ENCODE results near the gene ITGB8. TPM values are rescaled to one million over a fixed set of nuclear protein-coding genes. Genes with fewer than 3 reads are reported as not detected.

The ITGB8 gene
- total RNA-seq, 1 experiment from 2014 or later, result 2.4 TPM

DNA sequence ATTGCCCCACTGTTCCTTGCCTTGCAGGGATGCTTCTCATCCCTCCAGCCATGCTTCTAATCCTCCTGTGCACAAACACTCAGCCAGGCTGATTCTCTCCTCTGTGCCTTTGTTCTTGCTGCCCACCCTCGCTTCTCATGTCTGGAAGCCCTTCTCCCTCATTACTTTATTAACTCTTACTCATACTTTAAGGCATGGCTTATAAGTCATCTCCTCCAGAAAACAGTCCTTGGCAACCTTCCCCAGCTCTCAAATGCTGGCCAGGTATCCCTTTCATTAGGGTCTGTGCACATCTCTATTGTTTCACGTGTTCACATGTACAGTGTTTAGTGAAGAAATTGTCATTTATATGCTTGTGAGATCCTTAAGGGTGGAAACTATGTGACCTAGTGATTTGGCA lies 62.9 kb downstream of the ITGB8 start:
- H3K4me1 ChIP-seq (ENCODE audit: control insufficient read depth in 1 of 2, insufficient read depth in 2 of 2, low read length in 2 of 2), result no peaks in the 10 kb centered on the region
- BruUV-seq (replicated peaks), result no TSS peak
- H3K4me2 ChIP-seq (ENCODE audit: low read length), result no peak overlapping the region
- H3K27ac ChIP-seq (ENCODE audit: low read depth, low read length), result no peak overlapping the region
- no peak for TF ChIP-seq ELF1 (IDR thresholded peaks at IDR 0.05; ENCODE audit: borderline replicate concordance, low read depth)
- no peak for TF ChIP-seq YY1 (IDR thresholded peaks at IDR 0.05; ENCODE audit: extremely low read depth, insufficient replicate concordance, low read depth, low read length)
- no peak for TF ChIP-seq SP1 (IDR thresholded peaks at IDR 0.05; ENCODE audit: low read depth)
- TF ChIP-seq RAD21 (IDR thresholded peaks at IDR 0.05; ENCODE audit: low read depth), result no peak
- TF ChIP-seq CBX3 (IDR thresholded peaks at IDR 0.05; ENCODE audit: low read depth), result no peak
- no peak for TF ChIP-seq EGR1 (IDR thresholded peaks at IDR 0.05; ENCODE audit: low read depth)
- no peak for TF ChIP-seq SRF (IDR thresholded peaks at IDR 0.05; ENCODE audit: low read depth)
- TF ChIP-seq EZH2 (IDR thresholded peaks at IDR 0.05), result no peak
- TF ChIP-seq EZH2phosphoT487 (IDR thresholded peaks at IDR 0.05; ENCODE audit: borderline replicate concordance), result no peak
- H3K79me2 ChIP-seq (ENCODE audit: insufficient read depth, low read length), result no peaks in the 10 kb centered on the region
- DNase-seq (ENCODE audit: low read depth, low spot score) (no peak), ATAC-seq (no peak)
- H3K9me2 ChIP-seq (ENCODE audit: insufficient read depth), result no peaks in the 10 kb centered on the region
- CTCF ChIA-PET, result interaction anchor here (1.2 kb wide), 1 partner anchor 9 kb away, joined by 3 read pairs; no protein-coding TSS in a partner anchor
- H3K9ac ChIP-seq (ENCODE audit: low read length), result no peak overlapping the region
- intact Hi-C loops (cut with micrococcal nuclease), result no loop called here
- H3K36me3 ChIP-seq (ENCODE audit: control insufficient read depth in 1 of 2, insufficient read depth in 2 of 2, low read length in 2 of 2), result no peaks in the 10 kb centered on the region
- H3K27me3 ChIP-seq (ENCODE audit: insufficient read depth, low read length), result no peaks in the 10 kb centered on the region
- POLR2A ChIA-PET, result no interaction called here
- H4K20me1 ChIP-seq (ENCODE audit: insufficient read depth), result no peaks in the 10 kb centered on the region
- no peak overlapping the region for H2AFZ ChIP-seq (ENCODE audit: low read depth, low read length, poor library complexity, severe bottlenecking)
- no peak overlapping the region for H3K4me3 ChIP-seq (replicated peaks in 1 of 2; ENCODE audit: low read depth in 1 of 2, low read length in 2 of 2)
- H3K9me3 ChIP-seq (ENCODE audit: control insufficient read depth in 1 of 2, insufficient read depth in 1 of 2, low read depth in 1 of 2, low read length in 2 of 2), result no peaks in the 10 kb centered on the region
- RAD21 ChIA-PET (ENCODE audit: low non-redundant PET in 1 of 2, low total read pairs in 2 of 2, uncharacterized antibody in 2 of 2, unreplicated experiment in 2 of 2), result no interaction called here

DNA sequence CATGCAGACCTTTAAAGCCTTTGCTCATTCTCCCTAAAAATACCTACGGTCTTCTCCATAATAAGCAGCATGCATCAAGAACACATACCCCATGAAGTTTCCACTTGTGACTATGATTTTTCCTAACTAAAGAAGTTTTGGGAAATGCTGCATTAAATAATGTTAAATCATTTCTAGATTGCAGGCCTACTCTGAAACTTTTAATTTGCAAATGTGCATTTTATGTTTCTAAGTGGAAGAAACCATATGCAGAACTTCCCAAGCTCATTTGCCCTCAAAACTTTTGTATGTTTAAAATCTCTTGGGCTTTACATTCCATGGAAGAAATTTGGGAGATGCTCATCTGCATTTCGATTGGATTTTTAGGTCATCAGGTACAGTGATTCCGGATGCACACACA lies 63.6 kb downstream of the ITGB8 start:
- H3K4me2 ChIP-seq (ENCODE audit: low read length), result no peak overlapping the region
- no peak for DNase-seq (ENCODE audit: low read depth, low spot score)
- H2AFZ ChIP-seq (ENCODE audit: low read depth, low read length, poor library complexity, severe bottlenecking), result no peak overlapping the region
- H3K36me3 ChIP-seq (ENCODE audit: control insufficient read depth in 1 of 2, insufficient read depth in 2 of 2, low read length in 2 of 2), result no peaks in the 10 kb centered on the region
- H3K9ac ChIP-seq (ENCODE audit: low read length), result no peak overlapping the region
- TF ChIP-seq EZH2 (IDR thresholded peaks at IDR 0.05), result no peak
- no peak for TF ChIP-seq JUND (IDR thresholded peaks at IDR 0.05)
- no peak for TF ChIP-seq ELF1 (IDR thresholded peaks at IDR 0.05; ENCODE audit: borderline replicate concordance, low read depth)
- TF ChIP-seq POLR2A (IDR thresholded peaks at IDR 0.05; ENCODE audit: borderline replicate concordance, extremely low read depth, insufficient read depth, insufficient read length), result no peak
- no peak for TF ChIP-seq ZNF274 (IDR thresholded peaks at IDR 0.05; ENCODE audit: low read depth, low read length)
- TF ChIP-seq, protein P1, sequence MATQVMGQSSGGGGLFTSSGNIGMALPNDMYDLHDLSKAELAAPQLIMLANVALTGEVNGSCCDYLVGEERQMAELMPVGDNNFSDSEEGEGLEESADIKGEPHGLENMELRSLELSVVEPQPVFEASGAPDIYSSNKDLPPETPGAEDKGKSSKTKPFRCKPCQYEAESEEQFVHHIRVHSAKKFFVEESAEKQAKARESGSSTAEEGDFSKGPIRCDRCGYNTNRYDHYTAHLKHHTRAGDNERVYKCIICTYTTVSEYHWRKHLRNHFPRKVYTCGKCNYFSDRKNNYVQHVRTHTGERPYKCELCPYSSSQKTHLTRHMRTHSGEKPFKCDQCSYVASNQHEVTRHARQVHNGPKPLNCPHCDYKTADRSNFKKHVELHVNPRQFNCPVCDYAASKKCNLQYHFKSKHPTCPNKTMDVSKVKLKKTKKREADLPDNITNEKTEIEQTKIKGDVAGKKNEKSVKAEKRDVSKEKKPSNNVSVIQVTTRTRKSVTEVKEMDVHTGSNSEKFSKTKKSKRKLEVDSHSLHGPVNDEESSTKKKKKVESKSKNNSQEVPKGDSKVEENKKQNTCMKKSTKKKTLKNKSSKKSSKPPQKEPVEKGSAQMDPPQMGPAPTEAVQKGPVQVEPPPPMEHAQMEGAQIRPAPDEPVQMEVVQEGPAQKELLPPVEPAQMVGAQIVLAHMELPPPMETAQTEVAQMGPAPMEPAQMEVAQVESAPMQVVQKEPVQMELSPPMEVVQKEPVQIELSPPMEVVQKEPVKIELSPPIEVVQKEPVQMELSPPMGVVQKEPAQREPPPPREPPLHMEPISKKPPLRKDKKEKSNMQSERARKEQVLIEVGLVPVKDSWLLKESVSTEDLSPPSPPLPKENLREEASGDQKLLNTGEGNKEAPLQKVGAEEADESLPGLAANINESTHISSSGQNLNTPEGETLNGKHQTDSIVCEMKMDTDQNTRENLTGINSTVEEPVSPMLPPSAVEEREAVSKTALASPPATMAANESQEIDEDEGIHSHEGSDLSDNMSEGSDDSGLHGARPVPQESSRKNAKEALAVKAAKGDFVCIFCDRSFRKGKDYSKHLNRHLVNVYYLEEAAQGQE (IDR thresholded peaks at IDR 0.05; ENCODE audit: low read depth), result no peak
- H3K9me3 ChIP-seq (ENCODE audit: control insufficient read depth in 1 of 2, insufficient read depth in 1 of 2, low read depth in 1 of 2, low read length in 2 of 2), result no peaks in the 10 kb centered on the region
- BruUV-seq (replicated peaks), result no TSS peak
- no peaks in the 10 kb centered on the region for H3K4me1 ChIP-seq (ENCODE audit: control insufficient read depth in 1 of 2, insufficient read depth in 2 of 2, low read length in 2 of 2)
- intact Hi-C loops (cut with micrococcal nuclease), result no loop called here
- no peaks in the 10 kb centered on the region for H3K9me2 ChIP-seq (ENCODE audit: insufficient read depth)
- CTCF ChIA-PET, result no interaction called here
- no peak for ATAC-seq
- no peaks in the 10 kb centered on the region for H4K20me1 ChIP-seq (ENCODE audit: insufficient read depth)
- POLR2A ChIA-PET, result no interaction called here
- H3K27ac ChIP-seq (ENCODE audit: low read depth, low read length), result no peak overlapping the region
- no peaks in the 10 kb centered on the region for H3K79me2 ChIP-seq (ENCODE audit: insufficient read depth, low read length)
- H3K27me3 ChIP-seq (ENCODE audit: insufficient read depth, low read length), result no peaks in the 10 kb centered on the region
- no peak overlapping the region for H3K4me3 ChIP-seq (replicated peaks in 1 of 2; ENCODE audit: low read depth in 1 of 2, low read length in 2 of 2)
- RAD21 ChIA-PET (ENCODE audit: low non-redundant PET in 1 of 2, low total read pairs in 2 of 2, uncharacterized antibody in 2 of 2, unreplicated experiment in 2 of 2), result no interaction called here
